Ovary (tissue), 3 donors: Measurements from ENCODE around the gene RTN1.

ENCODE experiments used
- CTCF ChIP-seq, 3 donors: fragments of 450-650 bp in 2 of 3; fragments of 200-600 bp in 1 of 3; IDR thresholded peaks; one replicate each; pipeline versions ENCODE4 v1.5.1 to v1.8.0; 2016 to 2022; ENCODE audit warnings: antibody characterized with exemption in 3 of 3, mild to moderate bottlenecking in 1 of 3
- EP300 ChIP-seq: sonication (generic); formaldehyde crosslinking; IDR thresholded peaks from one replicate; pipeline ENCODE4 v1.6.1; 2017; ENCODE audit warnings: antibody characterized with exemption
- POLR2A ChIP-seq: fragments of 450-650 bp; IDR thresholded peaks from one replicate; pipeline ENCODE4 v1.6.1; 2017; ENCODE audit warnings: antibody characterized with exemption, mild to moderate bottlenecking, moderate library complexity
- donor health status: DM: no; HTN: no; CAD: no.

DNA sequence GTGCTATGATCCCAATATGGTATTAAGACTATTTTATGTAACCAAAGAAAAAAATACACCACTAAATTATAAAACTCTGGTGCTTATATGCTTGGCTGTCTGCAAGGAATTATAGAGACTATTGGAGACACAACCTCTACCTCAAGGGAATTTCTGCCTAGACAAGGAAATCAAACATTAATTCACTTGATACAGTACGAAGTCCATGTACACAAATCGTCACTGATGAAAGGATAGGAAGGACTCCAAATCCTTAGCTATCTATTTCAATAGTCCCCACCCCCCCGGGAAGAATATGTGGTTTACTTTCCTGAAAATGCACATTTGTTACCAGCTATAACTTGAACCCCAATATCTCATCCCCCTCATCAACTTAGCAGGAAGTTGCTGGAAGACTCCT lies 21.9 kb downstream of the RTN1 start:
- no peak for TF ChIP-seq EP300
- TF ChIP-seq POLR2A = no peak
- no peak for TF ChIP-seq CTCF (IDR thresholded peaks at IDR 0.05)
